Measurements from ENCODE around the gene ASCC1. TPM values are rescaled to one million over a fixed set of nuclear protein-coding genes. Genes with fewer than 3 reads are reported as not detected.
"Not testable (repeated sequence)": the region's sequence is repeated elsewhere in the genome, so short reads cannot be mapped to it uniquely, and the experiment has no call there.

The ASCC1 gene
- total RNA-seq, 1 donor from 2014 or later, result 34.1 TPM

DNA sequence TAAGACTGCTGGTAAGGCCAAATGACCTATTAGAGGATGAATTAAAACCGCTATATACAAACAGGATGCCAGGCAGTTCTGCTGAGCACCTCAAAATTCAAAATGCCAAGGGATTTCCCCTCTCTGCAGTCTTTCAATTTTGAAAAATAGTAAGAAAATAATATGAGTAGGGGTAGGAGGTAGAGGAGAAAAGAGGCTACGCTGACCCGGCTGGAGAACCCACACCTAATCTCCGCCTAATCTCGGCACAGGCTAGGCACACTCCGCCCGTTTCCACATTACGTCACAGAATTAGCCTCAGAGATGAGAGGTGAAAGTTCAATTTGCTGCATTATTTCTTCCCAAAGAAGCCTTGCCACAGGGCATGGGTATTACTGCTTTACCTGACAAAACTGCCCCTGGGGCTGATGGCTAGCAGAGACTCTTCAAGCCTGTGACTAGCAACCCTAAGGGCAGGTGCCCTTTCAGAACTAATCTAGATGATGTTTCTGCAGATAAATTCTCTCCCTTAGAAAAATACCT, 106.4 kb downstream of the ASCC1 start:
- intact Hi-C loops (cut with micrococcal nuclease), result no loop called here
- peak; percentile 64 for DNase-seq
- Mint-ChIP-seq H3K9me3 (no peaks in the 10 kb centered on the region), H3K4me3 (peak overlapping the region; percentile 10), H3K27ac (peak overlapping the region; percentile 73), H3K27me3 (no peaks in the 10 kb centered on the region), H3K4me1 (peaks cover 55% of the 10 kb centered on the region), H3K36me3 (ENCODE audit: low read depth) (peaks cover 21% of the 10 kb centered on the region)

DNA sequence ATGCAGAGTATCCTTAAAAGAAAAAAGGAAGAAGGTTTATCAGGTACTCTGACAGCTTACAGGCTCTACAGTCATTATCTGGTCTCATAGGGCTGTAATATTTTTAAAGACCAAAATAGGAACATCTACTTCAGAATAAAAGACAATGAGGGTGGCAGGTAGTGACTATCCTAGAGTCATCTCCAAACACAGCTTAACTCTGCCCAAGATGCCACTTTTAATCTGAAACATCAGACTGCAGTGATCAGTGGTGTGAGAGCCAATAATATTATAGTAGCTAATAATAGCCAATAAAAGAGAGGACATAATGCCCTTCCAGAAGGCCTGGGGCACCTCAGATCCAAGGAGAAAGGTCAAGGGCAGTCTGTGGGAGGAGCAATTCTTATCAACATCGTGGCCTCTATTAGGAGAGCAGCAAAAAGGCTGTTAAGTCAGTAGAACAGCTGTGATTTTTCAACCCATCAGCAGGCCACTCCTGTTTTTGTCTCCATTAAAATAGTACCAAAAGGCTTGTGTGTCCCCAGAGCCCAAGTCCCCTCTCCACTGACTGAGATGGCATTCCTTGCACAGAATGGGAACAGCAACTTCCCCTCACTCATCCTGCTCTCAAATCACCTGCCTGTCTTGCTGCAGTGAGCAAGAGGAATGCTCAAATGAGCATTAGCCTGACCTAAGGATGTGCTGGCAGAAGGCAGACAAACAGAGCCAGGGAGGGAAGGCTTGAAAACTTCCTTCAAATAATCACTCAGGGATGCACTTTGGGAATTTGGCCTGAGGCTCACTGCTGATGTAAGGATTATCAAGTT, 107.0 kb downstream of the ASCC1 start:
- intact Hi-C loops (cut with micrococcal nuclease), result no loop called here
- H3K27ac Mint-ChIP-seq, result peak overlapping the region; percentile 73
- DNase-seq, result no peak
- H3K36me3 Mint-ChIP-seq (ENCODE audit: low read depth), result peaks cover 23% of the 10 kb centered on the region
- H3K27me3 Mint-ChIP-seq, result no peaks in the 10 kb centered on the region
- H3K9me3 Mint-ChIP-seq, result no peaks in the 10 kb centered on the region
- H3K4me1 Mint-ChIP-seq, result peaks cover 57% of the 10 kb centered on the region
- peak overlapping the region; percentile 14 for H3K4me3 Mint-ChIP-seq

DNA sequence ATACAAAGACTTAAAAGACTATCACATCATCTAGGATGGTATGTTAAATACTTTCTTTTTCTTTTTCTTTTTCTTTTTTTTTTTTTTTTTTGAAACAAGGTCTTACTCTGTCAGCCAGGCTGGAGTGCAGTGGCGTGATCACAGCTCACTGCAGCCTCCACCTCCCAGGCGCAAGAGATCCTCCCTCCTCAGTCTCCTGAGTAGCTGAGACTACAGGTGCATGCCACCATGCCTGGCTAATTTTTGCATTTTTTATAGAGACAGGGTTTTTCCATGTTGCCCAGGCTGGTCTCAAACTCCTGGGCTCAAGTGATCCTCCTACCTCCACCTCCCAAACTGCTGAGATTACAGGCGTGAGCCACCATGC, 108.1 kb downstream of the ASCC1 start:
- peaks cover 55% of the 10 kb centered on the region for H3K4me1 Mint-ChIP-seq
- H3K9me3 Mint-ChIP-seq; DNase-seq; H3K27me3 Mint-ChIP-seq; intact Hi-C loops (cut with micrococcal nuclease): not testable (repeated sequence)
- peak overlapping the region; percentile 83 for H3K4me3 Mint-ChIP-seq
- peaks cover 26% of the 10 kb centered on the region for H3K36me3 Mint-ChIP-seq (ENCODE audit: low read depth)
- peak overlapping the region; percentile 93 for H3K27ac Mint-ChIP-seq

DNA sequence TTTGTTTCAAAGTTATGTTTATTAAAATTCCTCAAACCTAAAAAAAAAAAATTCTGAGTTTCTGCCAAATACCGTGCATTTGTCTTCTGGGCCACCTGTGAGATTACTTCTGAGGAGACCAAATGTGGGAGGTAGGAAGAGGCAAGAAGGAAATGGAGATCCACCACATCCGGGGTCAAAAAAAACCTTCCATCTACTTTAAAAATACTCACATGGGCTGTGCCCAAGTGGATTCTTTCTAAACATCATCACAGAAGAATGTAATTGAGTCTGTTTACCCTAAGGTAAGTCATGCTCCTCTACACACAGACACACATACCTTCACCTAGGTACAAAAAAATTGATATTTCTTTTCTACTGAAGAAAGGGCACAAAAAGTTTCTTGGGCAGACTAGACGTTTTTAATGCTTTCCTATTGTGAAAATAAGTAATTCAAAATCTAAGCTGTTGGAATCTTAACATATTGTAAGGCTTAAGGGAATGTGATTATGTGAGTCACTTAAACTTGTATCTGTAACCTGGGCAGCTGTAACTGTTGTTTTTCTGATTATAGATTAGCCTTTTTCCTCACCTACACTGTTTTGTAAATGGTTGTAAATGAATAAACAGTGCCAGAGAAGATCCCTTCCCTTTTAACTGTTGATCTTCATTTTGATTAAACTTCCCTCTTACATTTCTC, 108.6 kb downstream of the ASCC1 start:
- intact Hi-C loops (cut with micrococcal nuclease), result loop anchor here (1.0 kb wide), 2 partner anchors 12 to 19 kb away; partner anchors contain the start of gene SPOCK2
- peaks cover 55% of the 10 kb centered on the region for H3K4me1 Mint-ChIP-seq
- peak; percentile 84 for DNase-seq
- H3K27ac Mint-ChIP-seq, result peak overlapping the region; percentile 93
- H3K27me3 Mint-ChIP-seq, result no peaks in the 10 kb centered on the region
- H3K36me3 Mint-ChIP-seq (ENCODE audit: low read depth), result peaks cover 28% of the 10 kb centered on the region
- no peaks in the 10 kb centered on the region for H3K9me3 Mint-ChIP-seq
- peak overlapping the region; percentile 83 for H3K4me3 Mint-ChIP-seq

DNA sequence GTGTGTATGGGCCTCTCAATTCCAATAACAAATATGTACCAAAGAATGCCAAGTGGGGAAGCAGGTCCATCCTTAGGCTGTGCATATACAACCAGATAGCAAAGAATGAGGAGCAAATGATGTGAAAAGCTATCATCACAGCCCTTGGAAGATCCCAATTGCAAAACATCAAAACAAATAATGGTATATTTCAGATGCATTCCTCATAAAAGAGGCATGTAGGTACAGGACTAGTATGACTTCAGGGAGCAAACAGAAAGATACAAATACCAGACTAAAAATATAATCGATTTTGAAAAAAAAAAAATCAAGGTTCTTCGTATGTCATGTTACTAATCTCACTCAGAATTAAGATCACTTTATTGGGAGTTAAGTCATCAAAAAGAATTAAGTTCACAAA, 109.2 kb downstream of the ASCC1 start:
- DNase-seq, result no peak
- peak overlapping the region; percentile 83 for H3K4me3 Mint-ChIP-seq
- peaks cover 29% of the 10 kb centered on the region for H3K36me3 Mint-ChIP-seq (ENCODE audit: low read depth)
- intact Hi-C loops (cut with micrococcal nuclease), result loop anchor here (1.0 kb wide), 2 partner anchors 12 to 19 kb away; partner anchors contain the start of gene SPOCK2
- peaks cover 60% of the 10 kb centered on the region for H3K4me1 Mint-ChIP-seq
- no peaks in the 10 kb centered on the region for H3K9me3 Mint-ChIP-seq
- H3K27me3 Mint-ChIP-seq, result no peaks in the 10 kb centered on the region
- peak overlapping the region; percentile 93 for H3K27ac Mint-ChIP-seq

DNA sequence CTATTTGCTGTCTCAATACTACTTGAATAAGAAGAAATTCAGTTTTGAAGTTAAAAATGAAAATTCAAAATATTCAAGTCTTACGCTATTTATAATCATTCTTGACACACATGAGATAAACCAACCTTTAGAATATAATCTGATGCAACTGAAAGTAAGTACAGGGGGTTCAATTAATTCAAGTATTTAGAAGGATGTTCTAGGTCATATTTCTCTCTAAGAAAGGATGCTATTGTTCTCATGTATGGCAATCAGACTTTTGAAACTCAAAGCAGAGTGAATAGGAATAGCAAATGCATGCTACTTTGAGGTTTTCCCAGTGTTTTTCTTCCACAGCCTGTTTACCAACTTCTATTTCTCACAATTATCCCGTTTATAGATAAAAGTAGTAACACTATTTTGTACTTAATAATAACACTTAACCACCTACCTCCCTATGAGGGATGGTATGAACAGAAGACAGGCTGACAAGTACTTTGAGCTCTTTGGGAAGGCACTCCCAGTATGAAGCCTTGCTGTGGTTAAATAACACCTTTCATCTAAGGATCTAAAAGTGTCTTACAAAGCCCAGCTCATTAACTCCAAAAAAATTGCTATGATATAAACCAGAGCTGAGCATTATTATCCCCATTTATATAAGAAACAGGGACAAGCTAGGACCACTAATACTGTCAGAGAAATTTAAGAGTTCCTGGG, 109.8 kb downstream of the ASCC1 start:
- intact Hi-C loops (cut with micrococcal nuclease), result no loop called here
- peaks cover 35% of the 10 kb centered on the region for H3K36me3 Mint-ChIP-seq (ENCODE audit: low read depth)
- peak overlapping the region; percentile 93 for H3K27ac Mint-ChIP-seq
- no peak for DNase-seq
- no peaks in the 10 kb centered on the region for H3K9me3 Mint-ChIP-seq
- peak overlapping the region; percentile 83 for H3K4me3 Mint-ChIP-seq
- H3K4me1 Mint-ChIP-seq, result peaks cover 65% of the 10 kb centered on the region
- no peaks in the 10 kb centered on the region for H3K27me3 Mint-ChIP-seq

DNA sequence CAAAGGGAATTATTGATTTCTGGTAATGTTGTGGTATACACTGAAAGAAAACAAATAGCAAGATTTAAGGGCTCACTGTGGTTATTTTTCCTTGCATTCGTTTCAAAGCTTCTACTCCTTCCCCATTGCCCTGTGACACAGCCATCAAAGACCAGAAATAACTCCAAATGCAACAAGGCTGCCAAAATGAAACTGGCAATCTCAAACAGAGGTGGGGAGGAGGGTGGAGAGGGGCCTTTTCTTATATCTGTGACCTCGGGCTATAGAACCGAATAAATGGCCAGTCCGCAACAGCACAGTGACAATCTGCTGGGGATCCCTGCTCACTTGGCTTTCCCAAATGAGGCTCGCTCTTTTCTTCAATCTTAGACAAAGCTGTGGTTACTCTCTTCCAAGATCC, 110.4 kb downstream of the ASCC1 start:
- DNase-seq, result no peak
- peaks cover 62% of the 10 kb centered on the region for H3K4me1 Mint-ChIP-seq
- no peaks in the 10 kb centered on the region for H3K9me3 Mint-ChIP-seq
- H3K4me3 Mint-ChIP-seq, result no peak overlapping the region
- H3K27me3 Mint-ChIP-seq, result no peaks in the 10 kb centered on the region
- intact Hi-C loops (cut with micrococcal nuclease), result no loop called here
- peaks cover 40% of the 10 kb centered on the region for H3K36me3 Mint-ChIP-seq (ENCODE audit: low read depth)
- peak overlapping the region; percentile 34 for H3K27ac Mint-ChIP-seq

DNA sequence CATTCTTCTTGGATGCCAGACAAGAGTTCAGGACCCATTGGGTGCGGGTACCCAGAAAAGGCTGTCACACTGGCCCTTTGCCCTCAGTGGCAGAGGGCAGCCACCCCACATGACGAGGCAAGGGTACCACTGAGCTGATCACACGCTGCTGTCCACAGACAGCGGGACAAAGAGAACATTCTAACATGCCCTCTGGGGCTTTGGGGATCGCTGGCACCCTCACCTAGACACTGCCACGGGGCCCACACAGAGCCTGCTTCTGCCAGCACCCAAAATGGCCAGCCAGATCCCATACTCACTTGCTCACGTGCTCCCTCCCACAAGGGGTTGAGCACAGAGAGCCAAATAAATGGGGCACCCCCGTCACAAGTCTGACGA, 111.0 kb downstream of the ASCC1 start:
- Mint-ChIP-seq H3K27me3 (no peaks in the 10 kb centered on the region), H3K9me3 (no peaks in the 10 kb centered on the region), H3K4me3 (no peak overlapping the region), H3K27ac (no peak overlapping the region), H3K4me1 (peaks cover 60% of the 10 kb centered on the region), H3K36me3 (ENCODE audit: low read depth) (peaks cover 40% of the 10 kb centered on the region)
- intact Hi-C loops (cut with micrococcal nuclease), result no loop called here
- DNase-seq, result no peak

DNA sequence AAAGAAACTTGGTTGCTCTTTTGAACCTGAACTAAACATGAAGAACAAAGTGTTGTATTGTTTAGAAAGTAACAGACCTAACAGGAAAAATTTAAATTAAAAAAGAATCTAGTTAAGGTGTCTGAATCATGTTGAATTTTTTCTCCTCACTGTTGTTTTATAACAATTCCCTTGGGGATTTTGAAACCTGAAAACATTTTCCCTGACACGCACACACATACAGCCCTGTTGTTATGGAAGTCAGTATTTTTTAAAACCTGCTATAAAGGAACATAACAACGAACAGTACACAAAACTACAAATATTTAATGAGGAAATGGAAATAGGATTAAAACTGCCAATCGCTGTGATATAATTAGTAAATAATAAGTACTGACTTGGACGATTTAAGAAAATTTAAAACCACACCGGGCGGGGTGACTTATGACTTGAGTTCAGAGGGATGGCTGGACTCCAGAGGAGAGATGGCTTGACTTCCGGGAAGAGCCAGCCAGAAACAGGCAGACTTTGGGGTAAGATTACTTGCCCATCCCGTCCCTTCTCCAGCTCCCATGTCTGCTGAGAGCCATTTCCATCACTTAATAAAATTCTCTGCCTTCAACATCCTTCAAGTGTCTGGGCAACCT, 111.5 kb downstream of the ASCC1 start:
- Mint-ChIP-seq H3K36me3 (ENCODE audit: low read depth) (peaks cover 43% of the 10 kb centered on the region), H3K27me3 (no peaks in the 10 kb centered on the region), H3K4me3 (no peak overlapping the region), H3K4me1 (peaks cover 56% of the 10 kb centered on the region), H3K27ac (no peak overlapping the region), H3K9me3 (no peaks in the 10 kb centered on the region)
- no peak for DNase-seq
- intact Hi-C loops (cut with micrococcal nuclease), result no loop called here

DNA sequence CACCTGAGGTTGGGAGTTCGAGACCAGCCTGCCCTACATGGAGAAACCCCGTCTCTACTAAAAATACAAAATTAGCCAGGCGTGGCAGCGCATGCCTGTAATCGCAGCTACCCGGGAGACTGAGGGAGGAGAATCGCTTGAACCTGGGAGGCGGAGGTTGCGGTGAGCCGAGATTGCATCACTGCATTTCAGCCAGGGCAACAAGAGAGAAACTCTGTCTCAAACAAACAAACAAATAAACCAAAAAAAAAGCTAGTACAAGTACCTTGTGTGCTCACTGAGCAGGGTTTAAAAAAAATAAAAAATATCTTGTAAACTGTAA, 116.5 kb downstream of the ASCC1 start:
- peaks cover 39% of the 10 kb centered on the region for H3K4me1 Mint-ChIP-seq
- no peaks in the 10 kb centered on the region for H3K27me3 Mint-ChIP-seq
- H3K27ac Mint-ChIP-seq, result no peak overlapping the region
- H3K36me3 Mint-ChIP-seq (ENCODE audit: low read depth), result peaks cover 50% of the 10 kb centered on the region
- no peaks in the 10 kb centered on the region for H3K9me3 Mint-ChIP-seq
- H3K4me3 Mint-ChIP-seq, result no peak overlapping the region
- no peak for DNase-seq
- intact Hi-C loops (cut with micrococcal nuclease), result no loop called here

DNA sequence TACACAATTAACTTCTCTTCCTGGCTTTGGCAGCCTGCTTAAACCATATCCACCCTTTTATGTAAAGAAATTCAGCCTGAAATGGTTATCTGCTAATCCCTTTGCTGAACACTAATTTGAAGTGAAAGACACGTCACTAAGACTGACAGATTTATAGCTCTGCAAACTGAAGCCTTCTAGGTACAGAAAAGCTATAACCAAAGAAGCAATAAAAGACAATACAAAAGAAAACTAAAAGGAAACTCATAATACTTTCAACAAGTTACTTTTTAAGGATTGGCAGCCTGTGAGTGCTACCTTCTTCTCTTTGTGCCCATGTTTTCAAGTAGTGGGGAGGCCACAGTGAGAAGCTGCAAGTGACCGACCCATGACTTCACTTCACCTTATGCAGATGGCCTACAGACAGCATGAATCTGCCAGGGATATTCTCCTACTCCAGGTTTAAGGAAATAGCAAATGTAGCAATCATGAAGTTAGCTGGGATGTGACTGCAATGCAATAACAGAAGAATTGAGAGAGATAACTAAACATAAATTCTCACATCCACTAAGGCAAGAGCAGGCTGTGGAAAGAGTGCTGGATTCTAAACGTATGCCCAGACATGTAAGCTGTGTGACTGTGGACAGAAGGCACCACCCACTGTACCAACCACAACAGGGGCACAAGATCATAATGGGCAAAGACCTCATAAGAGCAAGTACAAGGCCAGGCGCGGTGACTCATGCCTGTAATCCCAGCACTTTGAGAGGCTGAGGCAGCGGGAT, 117.1 kb downstream of the ASCC1 start:
- H3K27me3 Mint-ChIP-seq, result no peaks in the 10 kb centered on the region
- intact Hi-C loops (cut with micrococcal nuclease), result no loop called here
- peaks cover 49% of the 10 kb centered on the region for H3K36me3 Mint-ChIP-seq (ENCODE audit: low read depth)
- no peaks in the 10 kb centered on the region for H3K9me3 Mint-ChIP-seq
- no peak overlapping the region for H3K4me3 Mint-ChIP-seq
- H3K4me1 Mint-ChIP-seq, result peaks cover 42% of the 10 kb centered on the region
- H3K27ac Mint-ChIP-seq, result peak overlapping the region; percentile 18
- no peak for DNase-seq

DNA sequence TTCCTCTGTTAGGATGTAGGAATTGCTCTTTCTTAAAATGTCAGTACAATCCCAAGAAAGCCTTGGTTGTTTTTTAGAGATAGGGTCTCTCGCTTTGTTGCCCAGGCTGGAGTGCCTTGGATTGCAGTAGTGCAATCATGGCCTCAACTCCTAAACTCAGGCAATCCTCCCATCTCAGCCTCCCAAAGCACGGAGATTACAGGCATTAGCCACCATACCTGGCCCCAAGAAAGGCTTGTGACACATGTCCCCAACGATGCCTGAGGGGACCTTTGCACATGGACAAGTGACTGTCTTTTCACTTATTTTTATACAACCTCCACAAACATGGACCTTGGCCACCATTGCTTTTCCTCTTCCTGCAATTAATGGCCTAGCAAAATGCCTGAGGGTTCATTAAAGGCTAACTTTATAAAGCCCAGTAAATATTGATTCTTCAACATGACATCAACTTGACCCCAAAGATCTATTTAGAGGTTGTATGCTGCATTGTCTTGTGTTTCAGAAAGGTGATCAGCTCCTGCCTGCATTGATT, 117.7 kb downstream of the ASCC1 start:
- intact Hi-C loops (cut with micrococcal nuclease), result no loop called here
- Mint-ChIP-seq H3K27ac (peak overlapping the region; percentile 18), H3K36me3 (ENCODE audit: low read depth) (peaks cover 48% of the 10 kb centered on the region), H3K4me1 (peaks cover 47% of the 10 kb centered on the region), H3K27me3 (no peaks in the 10 kb centered on the region), H3K4me3 (no peak overlapping the region), H3K9me3 (no peaks in the 10 kb centered on the region)
- no peak for DNase-seq

Measured in activated CD4-positive, alpha-beta T cell treated with anti-CD3 and anti-CD28 coated beads, Interleukin-2, amount 10 ng/mL, durations not matched to agents 24 days and 14 days (primary cell).